Measurements from ENCODE around the gene FBP2. TPM values are rescaled to one million over a fixed set of nuclear protein-coding genes. Genes with fewer than 3 reads are reported as not detected.

Gene FBP2
- total RNA-seq, 2 donors from 2014 or later = not detected

DNA sequence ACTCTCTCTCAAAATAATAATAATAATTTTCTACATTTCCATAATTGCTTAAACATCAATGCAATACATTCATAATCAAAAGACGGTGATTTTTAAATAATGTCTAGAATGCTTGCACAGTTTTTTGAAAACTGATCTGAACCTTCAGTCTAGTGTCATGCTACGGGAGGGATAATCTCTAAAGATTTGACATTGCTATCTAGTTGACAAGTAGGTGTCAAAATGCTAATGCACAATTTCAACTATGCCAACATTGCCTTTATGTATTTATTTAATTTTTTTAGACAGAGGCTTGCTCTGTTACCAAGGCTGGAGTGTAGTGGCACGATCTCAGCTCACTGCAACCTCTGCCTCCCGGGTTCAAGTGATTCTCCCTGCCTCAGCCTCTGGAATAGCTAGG is 54.7 kb downstream of the FBP2 start:
- H3K9me3 ChIP-seq (ENCODE audit: control insufficient read depth, low read length) = no peaks in the 10 kb centered on the region
- H3K4me1 Mint-ChIP-seq = peaks cover 40% of the 10 kb centered on the region
- H3K4me3 ChIP-seq (ENCODE audit: low read length) = no peak overlapping the region
- H3K9ac ChIP-seq (ENCODE audit: extremely low read depth, low read length, poor library complexity, severe bottlenecking) = no peak overlapping the region
- no peaks in the 10 kb centered on the region for H3K36me3 ChIP-seq (ENCODE audit: control insufficient read depth, insufficient read depth, low read length)
- no peaks in the 10 kb centered on the region for H3K27me3 Mint-ChIP-seq (ENCODE audit: insufficient read depth)
- TF ChIP-seq, protein P1, sequence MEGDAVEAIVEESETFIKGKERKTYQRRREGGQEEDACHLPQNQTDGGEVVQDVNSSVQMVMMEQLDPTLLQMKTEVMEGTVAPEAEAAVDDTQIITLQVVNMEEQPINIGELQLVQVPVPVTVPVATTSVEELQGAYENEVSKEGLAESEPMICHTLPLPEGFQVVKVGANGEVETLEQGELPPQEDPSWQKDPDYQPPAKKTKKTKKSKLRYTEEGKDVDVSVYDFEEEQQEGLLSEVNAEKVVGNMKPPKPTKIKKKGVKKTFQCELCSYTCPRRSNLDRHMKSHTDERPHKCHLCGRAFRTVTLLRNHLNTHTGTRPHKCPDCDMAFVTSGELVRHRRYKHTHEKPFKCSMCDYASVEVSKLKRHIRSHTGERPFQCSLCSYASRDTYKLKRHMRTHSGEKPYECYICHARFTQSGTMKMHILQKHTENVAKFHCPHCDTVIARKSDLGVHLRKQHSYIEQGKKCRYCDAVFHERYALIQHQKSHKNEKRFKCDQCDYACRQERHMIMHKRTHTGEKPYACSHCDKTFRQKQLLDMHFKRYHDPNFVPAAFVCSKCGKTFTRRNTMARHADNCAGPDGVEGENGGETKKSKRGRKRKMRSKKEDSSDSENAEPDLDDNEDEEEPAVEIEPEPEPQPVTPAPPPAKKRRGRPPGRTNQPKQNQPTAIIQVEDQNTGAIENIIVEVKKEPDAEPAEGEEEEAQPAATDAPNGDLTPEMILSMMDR (conservative IDR thresholded peaks at IDR 0.05) = no peak
- no peaks in the 10 kb centered on the region for H3K36me3 Mint-ChIP-seq (ENCODE audit: low read depth)
- WGBS, 2 experiments (ENCODE audit: insufficient coverage in 1 of 2, insufficient read length in 1 of 2) = 90 to 100% methylated on average over 3 to 4 of the region's 4 CpGs
- no peak for DNase-seq
- no peak overlapping the region for H3K27ac Mint-ChIP-seq
- no peak overlapping the region for H3K27ac ChIP-seq (ENCODE audit: low read depth, low read length)
- no peak overlapping the region for H3K4me3 Mint-ChIP-seq
- H3K4me1 ChIP-seq (ENCODE audit: control insufficient read depth, insufficient read depth, low read length) = no peaks in the 10 kb centered on the region
- H3K27me3 ChIP-seq (ENCODE audit: control insufficient read depth, insufficient read depth, low read length, poor library complexity, severe bottlenecking) = no peaks in the 10 kb centered on the region
- no peaks in the 10 kb centered on the region for H3K9me3 Mint-ChIP-seq

- no peaks in the 10 kb centered on the region for H3K27me3 Mint-ChIP-seq (ENCODE audit: insufficient read depth)
- Histone ChIP-seq H3K9me3 (ENCODE audit: control insufficient read depth, low read length) (no peaks in the 10 kb centered on the region), H3K4me3 (ENCODE audit: low read length) (no peak overlapping the region), H3K9ac (ENCODE audit: extremely low read depth, low read length, poor library complexity, severe bottlenecking) (no peak overlapping the region), H3K27ac (ENCODE audit: low read depth, low read length) (no peak overlapping the region), H3K4me1 (ENCODE audit: control insufficient read depth, insufficient read depth, low read length) (no peaks in the 10 kb centered on the region), H3K27me3 (ENCODE audit: control insufficient read depth, insufficient read depth, low read length, poor library complexity, severe bottlenecking) (no peaks in the 10 kb centered on the region), H3K36me3 (ENCODE audit: control insufficient read depth, insufficient read depth, low read length) (no peaks in the 10 kb centered on the region)
- peaks cover 2% of the 10 kb centered on the region for H3K36me3 Mint-ChIP-seq (ENCODE audit: low read depth)
- DNase-seq = no peak
- H3K4me3 Mint-ChIP-seq = no peak overlapping the region
- peaks cover 5% of the 10 kb centered on the region for H3K4me1 Mint-ChIP-seq
- peaks cover 12% of the 10 kb centered on the region for H3K9me3 Mint-ChIP-seq
- 96 to 98% methylated on average over 4 of the region's 4 CpGs for WGBS, 2 experiments (ENCODE audit: insufficient coverage in 1 of 2, insufficient read length in 1 of 2)
- TF ChIP-seq, protein P1 (conservative IDR thresholded peaks at IDR 0.05) = no peak
- H3K27ac Mint-ChIP-seq = no peak overlapping the region
These were observed 58.7 kb downstream of the FBP2 start for GRCh38 chr9:94534901-94535300.

- no peak overlapping the region for H3K27ac Mint-ChIP-seq
- H3K9me3 ChIP-seq (ENCODE audit: control insufficient read depth, low read length) = no peaks in the 10 kb centered on the region
- H3K36me3 ChIP-seq (ENCODE audit: control insufficient read depth, insufficient read depth, low read length) = no peaks in the 10 kb centered on the region
- H3K4me1 ChIP-seq (ENCODE audit: control insufficient read depth, insufficient read depth, low read length) = no peaks in the 10 kb centered on the region
- 92 to 96% methylated on average over 7 to 9 of the region's 10 CpGs for WGBS, 2 experiments (ENCODE audit: insufficient coverage in 1 of 2, insufficient read length in 1 of 2)
- H3K9ac ChIP-seq (ENCODE audit: extremely low read depth, low read length, poor library complexity, severe bottlenecking) = no peak overlapping the region
- H3K36me3 Mint-ChIP-seq (ENCODE audit: low read depth) = peaks cover 2% of the 10 kb centered on the region
- TF ChIP-seq, protein P1 (conservative IDR thresholded peaks at IDR 0.05) = no peak
- no peak overlapping the region for H3K27ac ChIP-seq (ENCODE audit: low read depth, low read length)
- DNase-seq = no peak
- H3K4me1 Mint-ChIP-seq = no peaks in the 10 kb centered on the region
- no peaks in the 10 kb centered on the region for H3K27me3 Mint-ChIP-seq (ENCODE audit: insufficient read depth)
- no peak overlapping the region for H3K4me3 Mint-ChIP-seq
- H3K9me3 Mint-ChIP-seq = peaks cover 12% of the 10 kb centered on the region
- H3K4me3 ChIP-seq (ENCODE audit: low read length) = no peak overlapping the region
- no peaks in the 10 kb centered on the region for H3K27me3 ChIP-seq (ENCODE audit: control insufficient read depth, insufficient read depth, low read length, poor library complexity, severe bottlenecking)
These were observed 60.0 kb downstream of the FBP2 start for GRCh38 chr9:94533601-94534000.
